Activated naive CD8-positive, alpha-beta T cell treated with anti-CD3 and anti-CD28 coated beads, Interleukin-2, amount 50 U/mL, for 16 hours (primary cell): Measurements from ENCODE around the gene SLC20A1.

ENCODE experiments used
- DNase-seq: peaks from one replicate; pipeline ENCODE4 v3.0.0-alpha.2; 2020; ENCODE audit warnings: low read depth, low spot score

SLC20A1 gene

GRCh38 chr2:112626604-112627059 is 19.1 kb upstream of the SLC20A1 start:
- peak; percentile 21 for DNase-seq

- DNase-seq: no peak
Measured at GRCh38 chr2:112627060-112628040, 18.4 kb upstream of the SLC20A1 start.

GRCh38 chr2:112629224-112629623 is 16.5 kb upstream of the SLC20A1 start:
- DNase-seq: no peak

- no peak for DNase-seq
Measured at GRCh38 chr2:112629823-112630222, 15.9 kb upstream of the SLC20A1 start.

GRCh38 chr2:112630268-112630667 is 15.5 kb upstream of the SLC20A1 start:
- DNase-seq: no peak

GRCh38 chr2:112633708-112634107 is 12.0 kb upstream of the SLC20A1 start:
- DNase-seq: no peak

GRCh38 chr2:112634153-112634873 is 11.4 kb upstream of the SLC20A1 start:
- DNase-seq: no peak

- no peak for DNase-seq
Measured at GRCh38 chr2:112634874-112635157, 10.9 kb upstream of the SLC20A1 start.

GRCh38 chr2:112636605-112637288 is 9.0 kb upstream of the SLC20A1 start:
- no peak for DNase-seq

GRCh38 chr2:112637289-112637660 is 8.5 kb upstream of the SLC20A1 start:
- no peak for DNase-seq

GRCh38 chr2:112639936-112640335 is 5.8 kb upstream of the SLC20A1 start:
- DNase-seq: no peak

GRCh38 chr2:112640467-112640799 is 5.3 kb upstream of the SLC20A1 start:
- no peak for DNase-seq

- DNase-seq: no peak
Measured at GRCh38 chr2:112640800-112641675, 4.7 kb upstream of the SLC20A1 start.

GRCh38 chr2:112641701-112642100 is 4.0 kb upstream of the SLC20A1 start:
- no peak for DNase-seq

- DNase-seq: no peak
Measured at GRCh38 chr2:112642561-112642960, 3.2 kb upstream of the SLC20A1 start.

GRCh38 chr2:112642966-112643365 is 2.8 kb upstream of the SLC20A1 start:
- no peak for DNase-seq

GRCh38 chr2:112643488-112643887 is 2.3 kb upstream of the SLC20A1 start:
- no peak for DNase-seq

GRCh38 chr2:112644155-112644932 is 1.4 kb upstream of the SLC20A1 start:
- DNase-seq: no peak

- no peak for DNase-seq
Measured at GRCh38 chr2:112644933-112645309, 818 bp upstream of the SLC20A1 start.

- DNase-seq: no peak
Measured at GRCh38 chr2:112646102-112646719, 472 bp downstream of the SLC20A1 start.
